HT1080 (cell line): Measurements from ENCODE around the gene COLEC12. TPM values are rescaled to one million over a fixed set of nuclear protein-coding genes. Genes with fewer than 3 reads are reported as not detected.

Experiments
- DNase-seq: peaks from one replicate; pipeline ENCODE4 v3.0.0-alpha.2; 2015; ENCODE audit warnings: low read depth
- total RNA-seq: library from RNA; depleted of rRNA; stranded (reverse); fragments of >200 nt; shearing (Covaris generic); gene quantifications from 2 replicates; pipeline ENCODE4 v1.2.3, GENCODE V29; 2014

Gene COLEC12
- total RNA-seq, 1 experiment from 2014 or later: not detected

DNA sequence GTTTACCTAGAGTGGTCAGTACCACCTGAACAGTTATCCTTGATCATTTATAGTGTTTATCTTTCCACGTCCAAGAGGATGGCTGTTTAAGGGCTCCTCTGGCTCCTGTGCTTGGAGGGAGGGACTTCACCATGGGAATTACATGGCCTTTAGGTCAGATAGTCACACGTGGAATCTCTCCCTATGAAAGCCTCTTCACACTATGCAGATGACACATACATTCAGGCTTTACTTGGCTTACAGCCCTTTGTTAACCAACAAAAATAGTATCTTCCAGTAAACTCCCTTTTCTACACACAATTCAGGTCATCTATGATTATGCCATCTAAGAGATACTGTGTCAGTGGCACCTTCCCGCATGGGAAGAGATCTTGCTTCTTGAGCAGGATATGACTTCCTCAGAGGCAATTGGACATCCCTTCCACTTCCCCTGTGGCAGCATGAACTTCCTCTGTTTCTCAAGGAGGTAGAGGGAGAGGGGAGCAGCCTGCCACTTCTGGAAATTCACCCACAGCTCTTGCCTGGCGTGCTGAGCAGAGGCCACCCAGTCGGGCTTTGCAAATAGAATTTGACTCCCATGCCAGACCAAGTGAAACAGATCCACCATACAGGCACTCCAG, 53.5 kb downstream of the COLEC12 start:
- no peak for DNase-seq

DNA sequence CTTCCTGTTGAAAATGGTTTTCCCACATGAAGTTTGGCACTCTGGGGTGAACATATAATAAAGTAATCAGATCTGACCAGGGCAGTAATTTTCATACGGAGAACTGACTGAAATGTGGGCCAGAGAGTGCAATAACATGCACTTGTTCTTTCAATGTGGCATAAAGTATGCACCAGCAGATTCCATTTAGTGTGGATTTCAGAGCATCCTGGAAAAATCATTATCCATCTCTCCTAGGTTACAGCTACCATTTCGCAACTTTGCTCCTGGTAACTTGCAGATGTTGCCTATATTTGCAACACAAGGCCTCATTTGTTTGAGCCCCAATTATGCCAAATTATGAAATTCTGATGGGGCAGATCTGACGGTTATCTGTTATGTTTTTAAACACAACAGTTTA, 55.4 kb downstream of the COLEC12 start:
- no peak for DNase-seq

DNA sequence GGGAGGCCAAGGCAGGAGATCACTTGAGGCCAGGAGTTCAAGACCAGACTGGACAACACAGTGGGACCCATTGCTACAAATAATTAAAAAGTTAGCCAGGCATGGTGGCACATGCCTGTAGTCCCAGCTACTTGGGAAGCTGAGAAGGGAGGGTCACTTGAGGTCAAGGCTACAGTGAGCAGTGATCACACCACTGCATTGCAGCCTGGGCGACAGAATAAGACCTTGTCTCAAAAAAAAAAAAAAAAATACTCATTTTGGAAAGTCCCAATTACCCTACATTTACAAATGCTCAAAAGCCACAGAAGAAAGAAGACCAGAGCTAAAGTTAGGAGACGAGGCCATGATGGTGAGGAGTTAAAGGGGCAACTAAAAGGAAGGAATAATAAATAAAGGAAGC, 61.9 kb downstream of the COLEC12 start:
- no peak for DNase-seq

DNA sequence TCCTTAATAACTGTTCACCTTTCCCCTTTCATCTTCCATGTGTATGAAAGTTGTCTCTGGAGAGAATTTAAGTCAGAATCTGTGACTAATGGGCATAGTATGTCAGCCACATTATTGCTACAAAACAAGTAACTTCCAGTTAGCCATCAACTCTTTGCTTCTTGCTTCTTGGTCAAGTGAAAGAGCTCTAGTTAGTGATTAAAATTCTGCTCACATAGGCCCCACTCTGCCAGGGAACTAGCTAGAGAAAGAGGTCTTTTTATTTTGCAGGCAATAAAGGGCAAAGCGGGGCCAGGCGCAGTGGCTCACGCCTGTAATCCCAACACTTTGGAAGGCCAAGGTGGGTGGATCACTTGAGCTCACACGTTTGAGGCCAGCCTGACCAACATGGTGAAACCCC, 64.6 kb downstream of the COLEC12 start:
- no peak for DNase-seq

DNA sequence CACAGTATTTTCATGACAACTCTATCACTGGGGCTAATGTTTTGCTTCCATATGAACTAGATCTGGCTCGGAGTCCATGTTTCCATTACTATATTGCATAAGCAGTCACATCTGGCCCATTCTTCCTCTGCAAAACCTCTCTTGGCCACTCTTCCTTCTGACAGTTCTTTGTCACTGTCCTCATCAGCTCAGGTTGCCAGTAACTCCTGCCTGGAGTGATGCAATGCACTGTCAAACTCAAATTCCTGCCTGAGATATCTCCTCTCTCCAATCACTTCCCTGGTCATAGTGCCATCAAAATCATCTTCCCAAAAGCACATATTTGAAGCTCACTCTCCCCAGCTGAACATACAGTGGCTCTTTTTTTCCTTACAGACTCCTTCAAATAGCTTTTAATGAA, 66.1 kb downstream of the COLEC12 start:
- no peak for DNase-seq

DNA sequence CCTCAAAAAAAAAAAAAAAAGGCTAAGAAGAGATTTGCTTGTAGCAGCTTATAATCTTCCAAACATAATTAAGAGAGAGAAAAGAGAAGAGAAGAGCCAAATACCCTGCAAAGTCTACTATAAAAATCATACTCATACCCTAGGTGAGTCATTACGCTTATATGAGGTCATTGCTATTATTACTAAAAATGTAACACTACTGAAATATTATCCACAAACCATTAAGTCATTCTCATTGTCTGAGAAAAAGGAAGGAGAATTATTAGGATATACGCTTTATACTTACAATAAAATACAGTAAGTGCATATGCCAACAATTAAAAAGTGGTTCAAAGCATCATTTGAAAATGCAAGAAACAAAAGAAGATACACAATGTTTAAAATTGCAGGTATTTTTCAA, 66.5 kb downstream of the COLEC12 start:
- peak; percentile 8 for DNase-seq

DNA sequence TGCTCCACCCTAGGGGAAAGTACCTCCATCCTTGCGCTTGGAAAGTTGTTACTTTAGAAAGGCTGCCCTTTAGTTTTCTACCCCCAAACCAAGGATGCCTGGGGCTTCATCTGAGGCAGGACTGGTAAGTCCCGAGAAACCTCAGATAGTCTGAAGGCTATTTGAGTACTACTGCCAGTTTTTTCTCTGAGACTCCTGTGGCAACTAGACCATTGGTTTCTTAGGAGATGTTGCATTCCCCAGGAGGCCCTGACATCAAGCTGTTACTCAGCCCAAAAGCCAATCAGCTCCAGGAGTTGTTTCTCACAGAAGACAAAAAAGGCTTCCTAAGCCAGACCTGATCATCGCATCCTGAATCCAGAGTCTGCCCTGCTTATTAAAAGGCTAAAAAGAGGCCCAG, 67.2 kb downstream of the COLEC12 start:
- DNase-seq: no peak

DNA sequence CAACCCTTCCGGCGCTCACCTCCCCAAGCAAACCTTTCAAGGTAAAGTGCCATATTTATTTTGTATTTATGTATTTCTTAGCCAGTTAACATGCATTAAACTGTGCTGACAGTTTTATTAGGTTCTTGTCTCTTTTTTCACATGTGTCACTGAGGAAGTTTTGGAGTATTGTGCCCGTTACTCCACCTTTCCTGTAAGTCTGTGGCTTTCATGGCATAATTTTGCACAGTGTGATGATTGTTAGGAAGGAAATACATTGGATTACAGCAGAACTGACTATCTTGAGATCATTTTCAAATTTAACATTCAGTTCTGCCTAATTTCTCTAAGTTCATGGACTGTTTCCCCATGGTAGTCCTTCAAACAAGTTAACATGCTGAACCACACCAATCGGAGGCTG, 67.7 kb downstream of the COLEC12 start:
- DNase-seq: no peak

DNA sequence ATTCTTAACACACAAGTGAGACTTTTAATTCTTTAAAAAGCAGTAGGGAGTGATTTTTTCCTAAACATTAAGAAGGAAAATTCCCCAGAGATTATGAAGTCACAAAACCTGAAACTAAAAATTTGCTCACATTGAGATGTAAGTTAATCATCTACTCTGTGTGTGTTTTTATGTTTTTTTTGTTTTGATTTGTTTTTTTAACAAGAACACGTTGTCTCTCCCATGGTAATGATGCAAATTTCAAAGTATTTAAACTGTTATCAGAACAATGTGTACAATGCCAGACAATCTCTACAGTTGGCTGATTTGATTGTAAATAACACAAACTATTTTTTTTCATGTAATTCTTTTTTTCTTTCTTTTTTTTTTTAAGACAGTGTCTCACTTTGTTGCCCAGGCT, 71.5 kb downstream of the COLEC12 start:
- DNase-seq: no peak

DNA sequence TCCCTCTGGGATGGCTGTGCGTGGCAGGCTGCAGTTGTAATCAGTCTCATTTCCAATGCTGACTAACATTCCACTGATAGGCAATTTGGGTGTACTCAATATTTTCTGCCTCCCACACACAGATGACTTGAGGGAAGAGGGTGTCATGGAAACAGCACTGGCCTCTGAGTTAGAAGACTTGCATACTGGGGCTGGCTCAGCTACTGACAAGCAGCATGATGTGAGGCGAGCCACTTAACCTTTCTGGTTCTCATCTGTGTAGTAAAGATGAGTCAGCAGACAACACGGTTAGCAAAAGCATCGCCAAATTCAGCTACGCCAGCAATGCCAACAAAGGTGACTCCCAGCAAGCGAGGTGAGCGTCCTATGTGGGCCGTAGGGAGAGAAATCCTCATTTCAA, 73.5 kb downstream of the COLEC12 start:
- DNase-seq: peak; percentile 9

DNA sequence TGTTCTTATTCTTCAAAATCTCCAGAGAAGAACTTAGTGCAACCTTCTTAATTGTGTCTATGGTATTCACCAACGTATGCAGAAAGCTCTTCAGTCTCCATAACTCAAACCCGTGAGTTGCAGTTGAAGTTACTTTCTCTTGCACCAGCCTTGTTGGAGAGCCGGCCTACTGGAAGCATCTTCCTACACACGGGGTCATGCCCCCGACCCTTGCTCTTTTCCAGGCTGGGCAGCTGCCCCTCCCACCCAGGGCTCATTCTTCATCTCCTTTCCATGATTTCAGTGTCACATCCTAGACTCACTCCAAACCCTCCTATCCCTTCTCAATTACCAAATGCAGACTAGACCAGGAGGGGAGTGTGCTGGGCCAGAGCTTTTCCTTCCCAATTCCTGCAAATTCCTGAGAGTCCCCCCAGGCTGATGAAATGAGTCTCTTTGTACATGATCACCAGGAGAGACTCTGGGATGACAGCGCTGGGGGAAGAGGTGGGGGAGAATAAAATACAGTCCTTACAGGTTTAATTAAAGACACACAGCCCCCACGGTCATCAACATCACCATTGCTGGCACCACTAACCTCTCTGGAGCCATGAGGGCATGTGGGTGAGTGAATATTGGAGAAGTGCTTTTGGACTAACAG, 75.3 kb downstream of the COLEC12 start:
- no peak for DNase-seq

DNA sequence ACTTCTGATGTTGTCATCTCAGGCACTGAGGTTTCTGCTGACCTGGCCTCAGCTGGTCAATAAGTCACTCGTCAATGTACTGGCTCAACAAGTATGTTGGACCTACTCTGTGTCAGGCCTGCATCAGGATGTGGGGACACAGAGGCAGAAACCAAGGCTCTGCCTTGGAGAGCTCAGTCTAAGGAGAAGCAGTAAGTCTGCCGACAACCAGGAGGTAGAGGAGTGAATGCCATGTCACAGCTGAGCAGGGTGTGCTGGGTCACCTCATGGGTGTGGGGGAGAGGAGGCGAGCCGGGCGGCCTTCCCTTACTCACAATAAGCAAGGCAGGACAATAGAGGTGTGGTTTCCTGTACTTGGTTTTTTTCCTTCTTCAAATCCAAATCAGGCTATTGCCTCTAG, 75.8 kb downstream of the COLEC12 start:
- DNase-seq: no peak

DNA sequence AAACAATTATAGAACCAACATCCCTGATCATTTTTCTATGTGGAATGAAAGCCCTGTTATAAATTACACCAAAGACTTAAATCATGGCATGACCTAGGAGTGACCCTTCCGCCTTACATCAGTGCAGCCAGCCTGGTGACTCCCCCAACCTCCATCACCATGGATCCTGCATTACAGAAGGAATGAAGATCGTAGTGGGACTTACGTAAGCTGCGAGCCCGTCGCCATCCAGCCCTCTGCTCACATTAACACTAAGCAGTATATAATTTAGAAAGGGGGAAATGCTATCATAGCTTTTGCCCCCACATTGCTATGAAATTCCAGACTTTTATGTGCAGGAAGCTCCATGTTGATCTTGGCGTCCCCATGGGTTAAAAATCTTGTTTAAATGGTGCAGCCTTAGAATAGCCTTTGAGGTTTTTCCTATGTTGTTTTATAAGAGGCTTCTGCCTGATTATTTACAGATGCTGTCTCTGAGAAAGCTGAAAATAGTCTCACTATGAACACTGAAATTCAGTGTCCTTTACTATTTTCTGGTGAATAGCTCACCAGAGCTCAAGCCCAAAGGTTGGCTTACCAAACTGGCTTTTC, 76.3 kb downstream of the COLEC12 start:
- DNase-seq: no peak

DNA sequence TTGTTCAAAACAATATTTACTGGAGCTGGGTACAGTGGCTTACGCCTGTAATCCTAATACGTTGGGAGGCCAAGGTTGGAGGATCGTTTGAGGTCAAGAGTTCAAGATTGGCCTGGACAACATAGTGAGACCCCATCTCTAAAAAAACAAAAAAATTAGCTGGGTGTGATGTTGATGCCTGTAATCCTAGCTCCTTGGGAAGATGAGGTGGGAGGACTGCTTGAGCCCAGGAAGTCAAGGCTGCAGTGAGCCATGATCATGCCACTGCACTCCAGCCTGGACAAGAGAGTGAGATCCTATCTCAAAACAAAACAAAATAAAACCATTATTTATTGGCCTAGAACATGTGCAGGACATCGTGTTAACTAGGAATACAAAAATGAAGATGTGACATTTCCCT, 77.5 kb downstream of the COLEC12 start:
- no peak for DNase-seq

DNA sequence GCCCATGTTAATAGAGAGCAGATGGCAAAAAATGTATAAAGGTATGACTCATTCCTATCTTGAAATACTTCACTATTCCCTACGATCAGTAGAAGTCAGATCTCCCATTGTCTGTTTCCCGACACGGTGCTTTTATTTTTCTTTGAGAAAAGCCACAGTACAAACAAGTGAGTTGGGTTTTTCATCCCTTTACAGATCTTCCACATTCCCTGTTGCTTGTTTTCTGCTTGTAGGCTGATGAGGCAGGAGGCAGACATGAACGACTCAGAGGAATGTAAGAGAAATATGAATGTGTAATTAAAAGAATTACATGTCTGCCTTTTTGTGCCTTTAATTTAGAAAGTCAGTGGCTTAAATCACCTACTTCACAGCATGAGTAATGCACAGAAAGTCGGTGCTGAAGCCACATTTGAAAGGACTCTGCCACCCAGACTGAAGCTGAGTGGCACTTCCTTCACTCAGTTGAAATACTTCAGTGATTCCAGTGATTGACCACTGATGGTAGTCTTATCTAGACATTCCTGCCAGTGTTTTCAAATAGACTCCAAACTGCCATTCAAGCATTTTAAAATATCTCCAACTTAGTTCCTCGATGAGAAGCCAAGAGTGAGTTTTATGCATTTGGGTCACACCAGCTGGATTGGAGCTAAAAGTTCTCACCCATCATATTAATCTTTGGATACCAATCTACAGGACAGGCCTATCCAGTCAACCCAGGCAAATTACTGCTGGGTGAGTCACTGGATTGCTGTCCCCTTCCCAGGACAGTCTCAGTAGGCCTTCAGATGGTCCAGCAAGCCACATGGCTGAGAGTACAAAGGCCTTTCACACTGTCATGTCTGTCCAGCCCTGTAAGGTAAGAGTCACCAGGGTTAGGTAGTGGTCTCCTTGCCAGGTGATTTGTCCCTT, 79.0 kb downstream of the COLEC12 start:
- peak; percentile 25 for DNase-seq

DNA sequence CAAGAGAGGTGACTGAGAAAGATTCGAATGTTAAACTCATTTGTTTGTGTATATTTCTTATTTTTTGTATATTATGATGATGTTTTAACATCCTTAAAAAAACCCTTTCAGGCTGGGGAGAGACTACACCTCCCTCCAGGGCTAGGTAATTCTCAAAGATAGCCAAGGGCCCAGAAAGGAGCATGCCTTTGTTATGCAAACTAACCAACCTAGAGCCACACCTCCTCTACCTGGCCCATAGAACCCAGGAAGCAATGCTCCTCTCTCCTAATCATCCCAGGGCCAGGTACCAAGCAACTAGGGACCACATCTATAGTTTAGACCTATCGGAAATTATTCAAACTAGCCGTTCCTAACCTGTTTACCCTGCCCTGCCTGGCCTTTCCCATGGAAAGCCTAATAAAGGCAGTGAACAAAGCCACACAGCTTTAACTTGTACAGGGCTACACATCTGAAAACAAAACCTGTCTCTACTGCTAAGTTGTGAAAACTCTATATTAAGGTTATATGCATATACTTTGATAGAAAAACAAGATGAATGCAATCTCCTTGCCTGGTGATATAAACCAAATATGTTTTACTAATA, 79.7 kb downstream of the COLEC12 start:
- no peak for DNase-seq

DNA sequence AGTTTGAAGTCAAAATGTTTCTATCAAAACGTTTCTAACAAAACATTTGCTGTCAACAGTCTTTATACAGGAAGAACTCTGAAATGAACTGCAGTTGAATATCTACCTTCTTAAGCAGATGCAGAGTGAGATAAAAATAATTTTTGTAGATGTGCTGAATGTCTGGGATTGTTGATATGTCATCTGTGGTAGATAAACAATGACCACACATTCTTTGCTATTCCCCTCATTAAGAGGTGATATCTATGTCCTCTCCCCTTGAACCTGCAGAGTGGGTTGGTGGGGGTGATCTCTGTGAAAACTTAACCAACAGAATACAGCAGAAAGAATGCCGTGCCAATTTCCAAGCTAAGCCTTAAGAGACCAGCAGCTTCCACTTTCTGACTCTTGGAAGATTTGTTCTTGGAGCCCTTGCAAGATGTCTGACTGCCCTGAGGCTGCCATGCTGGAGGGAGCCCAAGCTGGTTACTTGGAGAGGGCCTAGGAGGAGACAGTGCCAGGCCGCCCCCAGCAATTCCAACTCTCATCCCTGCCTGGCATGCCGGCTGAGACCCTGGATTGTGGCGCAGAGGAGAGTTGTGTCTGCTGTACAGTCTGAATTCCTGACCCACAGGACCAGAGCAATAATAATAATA, 80.8 kb downstream of the COLEC12 start:
- DNase-seq: no peak

DNA sequence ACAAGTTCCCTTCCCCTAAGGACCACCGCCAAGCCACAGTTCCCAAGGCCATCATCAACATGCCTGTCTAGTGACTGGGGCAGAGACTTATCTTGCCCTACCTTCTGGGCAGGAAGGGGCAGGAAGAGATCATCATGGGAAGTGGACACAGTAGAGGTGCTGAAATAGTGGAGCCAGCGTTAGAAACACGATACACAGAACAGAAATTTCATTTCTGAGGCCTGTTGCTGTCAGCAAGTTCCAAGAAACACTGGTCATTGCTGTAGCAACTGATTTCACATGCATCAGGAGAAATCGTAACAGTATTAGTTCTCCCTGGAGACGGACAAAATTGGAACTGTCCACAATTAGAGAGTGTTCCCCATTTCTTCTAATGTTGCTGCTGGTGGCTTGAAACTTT, 83.0 kb downstream of the COLEC12 start:
- DNase-seq: no peak

DNA sequence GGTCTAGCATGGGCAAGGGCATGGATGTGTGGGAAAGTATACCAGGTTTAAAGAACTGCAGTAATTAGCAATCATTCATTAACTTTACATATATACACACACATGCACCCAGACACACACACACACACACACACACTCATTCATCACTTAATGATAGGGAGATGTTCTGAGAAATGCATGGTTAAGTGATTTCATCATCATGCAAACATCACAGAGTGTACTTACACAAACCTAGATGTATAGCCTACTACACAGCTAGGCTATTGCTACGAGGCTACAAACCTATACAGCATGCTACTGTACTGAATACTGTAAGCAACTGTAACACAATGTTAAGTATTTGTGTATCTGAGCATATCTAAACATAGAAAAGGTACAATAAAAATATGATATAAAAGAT, 83.6 kb downstream of the COLEC12 start:
- no peak for DNase-seq

DNA sequence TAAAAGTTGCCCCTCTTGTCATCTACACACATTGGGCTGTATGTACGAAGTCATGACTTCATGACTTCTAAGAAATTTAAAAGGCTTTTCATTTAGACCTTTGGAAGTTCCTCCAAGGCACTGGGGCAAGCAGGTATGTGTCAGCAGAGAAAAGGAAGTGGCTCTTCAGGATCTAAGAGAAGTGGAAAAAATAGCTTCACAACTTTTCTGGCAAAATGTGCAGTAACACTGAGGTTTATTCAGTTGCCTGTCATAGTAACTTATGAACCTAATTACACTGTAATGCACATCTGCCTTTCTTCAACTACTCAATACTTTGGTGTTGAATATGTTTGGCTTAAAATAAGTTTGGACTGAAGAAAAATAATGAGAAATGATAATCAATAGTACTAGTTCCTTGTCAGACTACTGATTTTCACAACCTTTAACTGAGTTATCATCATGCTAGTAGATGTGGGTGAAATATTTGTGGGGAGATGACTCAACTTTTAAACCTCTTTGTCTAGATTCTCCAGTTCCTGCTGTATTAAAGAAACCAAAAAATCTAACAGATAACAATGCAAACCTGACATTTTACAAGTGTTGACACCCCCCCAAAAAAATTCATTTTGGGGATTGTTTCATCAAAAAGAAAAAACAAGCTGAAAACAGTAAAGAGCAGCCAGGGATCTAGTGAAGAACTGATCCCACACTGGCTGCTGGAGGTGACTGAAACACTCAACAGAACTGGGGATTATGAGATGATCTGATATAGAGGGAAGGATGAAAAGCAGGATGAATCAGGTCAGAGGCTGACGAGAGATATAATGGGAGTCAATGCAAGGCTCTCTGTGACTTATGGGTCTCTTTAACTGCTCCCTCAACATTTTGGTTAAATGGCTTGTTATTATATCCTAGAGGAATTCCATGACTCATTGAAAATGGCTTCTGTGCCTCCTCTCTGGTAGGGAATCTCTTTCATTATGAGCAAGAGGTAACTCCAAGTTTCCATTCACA, 84.6 kb downstream of the COLEC12 start:
- peak; percentile 78 for DNase-seq
